Loucy (cell line): Measurements from ENCODE around the gene TNFRSF25.

Experiments used
- H2AFZ ChIP-seq: fragments of 200-600 bp; sonication (generic); 2 replicates; pipeline ENCODE4 v1.6.0; 2016; ENCODE audit warnings: antibody characterized with exemption, mild to moderate bottlenecking, low read length, moderate library complexity
- H3F3A ChIP-seq: fragments of 200-600 bp; 2 replicates; pipeline ENCODE4 v1.6.0; 2016; ENCODE audit warnings: antibody characterized with exemption, low read depth, mild to moderate bottlenecking
- H3K27me3 ChIP-seq: fragments of 200-600 bp; sonication (generic); 2 replicates; pipeline ENCODE4 v1.6.1; 2014; ENCODE audit warnings: low read length, mild to moderate bottlenecking; ENCODE audit not compliant: insufficient read depth, poor library complexity, severe bottlenecking
- H3K36me3 ChIP-seq: fragments of 200-600 bp; sonication (generic); 2 replicates; pipeline ENCODE4 v1.6.1; 2016; ENCODE audit warnings: low read length; ENCODE audit not compliant: insufficient read depth
- H3K4me1 ChIP-seq: fragments of 200-600 bp; sonication (generic); 2 replicates; pipeline ENCODE4 v1.5.1; 2014; ENCODE audit warnings: low read length, mild to moderate bottlenecking; ENCODE audit not compliant: insufficient read depth, poor library complexity, severe bottlenecking
- H3K4me2 ChIP-seq: fragments of 200-600 bp; sonication (generic); 2 replicates; pipeline ENCODE4 v1.6.0; 2014; ENCODE audit warnings: antibody characterized with exemption, low read length, low read depth, mild to moderate bottlenecking; ENCODE audit not compliant: poor library complexity, severe bottlenecking
- H3K4me3 ChIP-seq: fragments of 200-600 bp; sonication (generic); 2 replicates; pipeline ENCODE4 v1.5.1; 2014; ENCODE audit warnings: low read length, mild to moderate bottlenecking, mixed read lengths; ENCODE audit not compliant: poor library complexity, severe bottlenecking
- H3K79me2 ChIP-seq: fragments of 200-600 bp; sonication (generic); 2 replicates; pipeline ENCODE4 v1.6.1; 2014; ENCODE audit warnings: low read length; ENCODE audit not compliant: insufficient read depth
- H3K9ac ChIP-seq: fragments of 200-600 bp; sonication (generic); 2 replicates; pipeline ENCODE4 v1.6.0; 2014; ENCODE audit warnings: mild to moderate bottlenecking, low read depth, low read length, moderate library complexity; ENCODE audit not compliant: poor library complexity, severe bottlenecking
- H3K9me2 ChIP-seq: fragments of 200-600 bp; sonication (generic); replicated peaks from 2 replicates; pipeline ENCODE4 v1.6.1; 2016; ENCODE audit warnings: low read depth, low read length, mixed read lengths
- H3K9me3 ChIP-seq: fragments of 200-600 bp; sonication (generic); 2 replicates; pipeline ENCODE4 v1.6.1; 2014; ENCODE audit warnings: mild to moderate bottlenecking, antibody characterized with exemption, low read length, low read depth; ENCODE audit not compliant: insufficient read depth
- H4K20me1 ChIP-seq: fragments of 200-600 bp; sonication (generic); 2 replicates; pipeline ENCODE4 v1.6.0; 2014; ENCODE audit warnings: antibody characterized with exemption, low read length, mild to moderate bottlenecking; ENCODE audit not compliant: insufficient read depth, poor library complexity, severe bottlenecking
- EZH2phosphoT487 ChIP-seq: fragments of 200-600 bp; IDR thresholded peaks from 2 replicates; pipeline ENCODE4 v1.6.1; 2018; ENCODE audit warnings: antibody characterized with exemption, mild to moderate bottlenecking, moderate library complexity, borderline replicate concordance
- TF ChIP-seq, protein P1 (sequence below): fragments of 200-600 bp; sonication (generic); conservative IDR thresholded peaks from 2 replicates; pipeline ENCODE4 v1.5.1; 2014; ENCODE audit warnings: mild to moderate bottlenecking, antibody characterized with exemption, low read length

The TNFRSF25 gene

DNA sequence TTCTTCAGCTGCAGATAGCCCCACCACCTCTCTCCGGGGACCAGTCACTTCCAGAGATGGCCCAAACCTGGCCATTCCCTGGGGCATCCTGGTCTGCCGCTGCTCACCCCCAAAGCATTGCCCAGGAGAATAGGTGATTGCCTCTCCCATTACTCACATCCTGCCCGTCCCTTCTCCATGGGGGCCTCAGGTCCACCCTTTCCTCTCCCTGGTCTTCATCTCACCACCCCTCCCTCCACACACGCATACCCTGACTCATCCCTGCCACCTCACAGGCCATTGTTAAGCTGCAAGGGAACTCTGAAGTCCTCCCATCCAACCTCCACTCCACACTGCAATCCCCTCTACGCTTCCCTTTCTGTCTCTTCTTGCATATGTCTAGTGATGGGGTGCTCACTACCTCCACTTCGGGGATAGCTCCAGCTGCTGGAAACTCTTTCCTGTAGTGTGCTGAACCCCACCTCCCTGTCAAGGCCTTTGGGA lies 25.5 kb upstream of the TNFRSF25 start, which contains the start of gene PLEKHG5:
Gene PLEKHG5, minus strand, starts transcription at position 188 of the 483 bp plus-strand sequence. CDS start 14,096 bp downstream, outside the sequence.
- H3K9ac ChIP-seq: peak within 1 kb of the TSS; percentile 92
- H3K79me2 ChIP-seq: 0 out of 2 replicates have a peak, but pooled peaks cover 4% of the 10 kb centered on the region
- no peak for TF ChIP-seq EZH2phosphoT487
- peak within 1 kb of the TSS; percentile 90 for H2AFZ ChIP-seq
- peaks cover 5% of the 10 kb centered on the region; the same call in 1 of the 2 replicates for H3F3A ChIP-seq
- no peaks in the 10 kb centered on the region for H3K9me3 ChIP-seq
- H3K4me2 ChIP-seq: peak within 1 kb of the TSS; percentile 97
- no peaks in the 10 kb centered on the region for H3K36me3 ChIP-seq
- H3K4me1 ChIP-seq: peaks cover 36% of the 10 kb centered on the region
- no peaks in the 10 kb centered on the region for H4K20me1 ChIP-seq
- peak within 1 kb of the TSS; percentile 97 for H3K4me3 ChIP-seq
- H3K27me3 ChIP-seq: no peaks in the 10 kb centered on the region
- no peaks in the 10 kb centered on the region for H3K9me2 ChIP-seq

DNA sequence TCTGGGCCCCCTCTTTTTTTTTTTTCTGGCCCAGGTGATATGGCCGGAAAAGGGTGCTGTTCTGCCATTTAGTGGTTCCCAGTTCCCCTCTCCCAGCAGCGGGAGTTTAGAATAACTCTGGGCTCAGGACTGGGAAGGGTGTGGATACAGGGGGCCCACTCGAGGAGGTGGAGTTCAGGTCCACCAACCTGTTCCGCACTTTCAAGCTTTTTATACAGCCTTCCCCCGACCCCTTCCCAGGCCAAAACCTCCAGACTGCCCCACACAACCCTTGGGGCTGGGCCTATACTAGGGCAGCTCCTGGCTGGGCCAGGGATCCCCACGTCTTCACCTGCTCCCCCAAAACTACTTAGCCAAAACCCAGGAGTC lies 25.1 kb upstream of the TNFRSF25 start:
- 0 out of 2 replicates have a peak, but pooled peaks cover 4% of the 10 kb centered on the region for H3K79me2 ChIP-seq
- H3K4me3 ChIP-seq: peak overlapping the region; percentile 97
- no peaks in the 10 kb centered on the region for H4K20me1 ChIP-seq
- no peaks in the 10 kb centered on the region for H3K9me3 ChIP-seq
- H3F3A ChIP-seq: peaks cover 5% of the 10 kb centered on the region; the same call in 1 of the 2 replicates
- peak overlapping the region; percentile 97 for H3K4me2 ChIP-seq
- H3K27me3 ChIP-seq: no peaks in the 10 kb centered on the region
- peaks cover 35% of the 10 kb centered on the region for H3K4me1 ChIP-seq
- H3K36me3 ChIP-seq: no peaks in the 10 kb centered on the region
- H3K9me2 ChIP-seq: no peaks in the 10 kb centered on the region
- H3K9ac ChIP-seq: peak overlapping the region; percentile 92
- no peak for TF ChIP-seq EZH2phosphoT487
- TF ChIP-seq, protein P1, sequence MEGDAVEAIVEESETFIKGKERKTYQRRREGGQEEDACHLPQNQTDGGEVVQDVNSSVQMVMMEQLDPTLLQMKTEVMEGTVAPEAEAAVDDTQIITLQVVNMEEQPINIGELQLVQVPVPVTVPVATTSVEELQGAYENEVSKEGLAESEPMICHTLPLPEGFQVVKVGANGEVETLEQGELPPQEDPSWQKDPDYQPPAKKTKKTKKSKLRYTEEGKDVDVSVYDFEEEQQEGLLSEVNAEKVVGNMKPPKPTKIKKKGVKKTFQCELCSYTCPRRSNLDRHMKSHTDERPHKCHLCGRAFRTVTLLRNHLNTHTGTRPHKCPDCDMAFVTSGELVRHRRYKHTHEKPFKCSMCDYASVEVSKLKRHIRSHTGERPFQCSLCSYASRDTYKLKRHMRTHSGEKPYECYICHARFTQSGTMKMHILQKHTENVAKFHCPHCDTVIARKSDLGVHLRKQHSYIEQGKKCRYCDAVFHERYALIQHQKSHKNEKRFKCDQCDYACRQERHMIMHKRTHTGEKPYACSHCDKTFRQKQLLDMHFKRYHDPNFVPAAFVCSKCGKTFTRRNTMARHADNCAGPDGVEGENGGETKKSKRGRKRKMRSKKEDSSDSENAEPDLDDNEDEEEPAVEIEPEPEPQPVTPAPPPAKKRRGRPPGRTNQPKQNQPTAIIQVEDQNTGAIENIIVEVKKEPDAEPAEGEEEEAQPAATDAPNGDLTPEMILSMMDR: no peak
- H2AFZ ChIP-seq: peak overlapping the region; percentile 90

DNA sequence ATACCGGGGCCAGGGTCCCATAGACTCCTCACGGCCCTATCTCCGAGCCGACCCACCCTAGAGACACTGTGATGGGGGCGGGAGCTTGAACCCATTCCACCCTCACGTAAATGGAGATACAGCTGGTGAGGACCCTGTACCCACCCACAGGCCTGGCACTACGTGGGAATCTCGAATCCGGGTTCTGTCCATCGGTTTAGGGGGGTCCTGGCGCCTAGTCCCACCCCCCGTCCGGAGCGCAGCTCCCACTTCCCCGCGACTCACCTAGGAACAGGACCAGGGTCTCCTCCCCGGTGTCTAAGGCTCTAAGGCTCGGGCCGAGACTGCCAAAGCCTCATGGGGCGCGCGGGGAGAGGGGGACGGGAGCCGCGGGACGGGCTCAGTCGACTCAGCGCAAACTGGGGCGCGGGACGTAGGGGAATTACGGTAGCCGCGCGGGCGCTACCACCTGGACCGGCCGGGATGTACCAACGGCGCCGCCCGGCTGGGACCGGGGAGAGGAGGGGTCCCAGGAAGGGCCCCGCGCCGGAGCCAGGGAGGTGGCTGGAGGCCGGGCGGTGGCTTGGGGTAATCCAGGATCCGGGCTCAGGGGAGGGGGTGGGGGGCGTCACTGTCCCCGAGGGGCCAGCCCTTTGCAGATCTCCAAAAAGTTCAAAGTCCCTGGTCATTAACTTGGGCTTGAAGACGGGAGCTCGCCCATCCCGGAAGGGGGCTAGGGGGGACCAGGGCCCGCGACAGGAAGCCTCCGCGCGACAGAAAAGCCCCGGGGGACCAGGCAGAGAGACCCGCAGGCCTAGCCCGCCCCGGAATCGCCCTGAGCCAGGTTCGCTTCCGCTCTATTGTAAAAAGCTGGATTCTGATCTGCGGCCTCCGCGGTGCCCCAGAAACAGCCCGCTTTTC lies 24.5 kb upstream of the TNFRSF25 start:
- Histone ChIP-seq H3K4me1 (peaks cover 30% of the 10 kb centered on the region), H3K79me2 (0 out of 2 replicates have a peak, but pooled peaks cover 4% of the 10 kb centered on the region), H3K9ac (peak overlapping the region; percentile 92), H2AFZ (peak overlapping the region; percentile 90), H3K9me2 (no peaks in the 10 kb centered on the region), H3K4me3 (peak overlapping the region; percentile 97), H3K27me3 (no peaks in the 10 kb centered on the region), H4K20me1 (no peaks in the 10 kb centered on the region), H3K36me3 (no peaks in the 10 kb centered on the region), H3F3A (peaks cover 5% of the 10 kb centered on the region; the same call in 1 of the 2 replicates), H3K4me2 (peak overlapping the region; percentile 97), H3K9me3 (no peaks in the 10 kb centered on the region)
- TF ChIP-seq, protein P1: peak; percentile 46
- no peak for TF ChIP-seq EZH2phosphoT487
